GM10266 (cell line): ENCODE data around the gene PRPF38B.
A peak's percentile ranks its signal among the peaks of the same experiment; 100 is the strongest.

Source experiments
- DNase-seq: peaks from one replicate; pipeline ENCODE4 v3.0.0; 2012; ENCODE audit errors: extremely low spot score
- CTCF ChIP-seq: IDR thresholded peaks from 2 replicates; pipeline ENCODE4 v1.5.1; 2012; ENCODE audit warnings: mild to moderate bottlenecking, low read depth; ENCODE audit not compliant: control insufficient read depth, insufficient read depth; ENCODE audit errors: missing control alignments

The PRPF38B gene

DNA sequence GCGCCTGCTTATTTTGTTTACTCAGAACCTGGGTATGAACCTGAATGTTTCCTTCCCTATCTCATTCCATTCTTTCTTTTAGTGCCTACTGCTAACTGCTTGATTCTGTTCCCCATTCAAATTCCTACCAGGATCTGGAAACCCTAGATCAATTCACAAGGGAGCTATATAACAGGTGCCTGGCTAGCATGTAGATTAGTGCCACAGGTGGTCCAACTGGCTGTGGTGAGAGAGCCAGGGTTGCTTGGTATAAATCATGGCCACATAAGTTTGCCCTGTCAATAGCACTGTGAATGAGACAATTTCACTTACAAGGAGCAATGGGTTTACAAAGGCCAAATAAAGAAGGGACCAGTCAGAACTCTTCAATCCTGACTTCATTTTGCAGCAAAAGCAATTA, 6.6 kb upstream of the PRPF38B start:
- no peak for TF ChIP-seq CTCF

DNA sequence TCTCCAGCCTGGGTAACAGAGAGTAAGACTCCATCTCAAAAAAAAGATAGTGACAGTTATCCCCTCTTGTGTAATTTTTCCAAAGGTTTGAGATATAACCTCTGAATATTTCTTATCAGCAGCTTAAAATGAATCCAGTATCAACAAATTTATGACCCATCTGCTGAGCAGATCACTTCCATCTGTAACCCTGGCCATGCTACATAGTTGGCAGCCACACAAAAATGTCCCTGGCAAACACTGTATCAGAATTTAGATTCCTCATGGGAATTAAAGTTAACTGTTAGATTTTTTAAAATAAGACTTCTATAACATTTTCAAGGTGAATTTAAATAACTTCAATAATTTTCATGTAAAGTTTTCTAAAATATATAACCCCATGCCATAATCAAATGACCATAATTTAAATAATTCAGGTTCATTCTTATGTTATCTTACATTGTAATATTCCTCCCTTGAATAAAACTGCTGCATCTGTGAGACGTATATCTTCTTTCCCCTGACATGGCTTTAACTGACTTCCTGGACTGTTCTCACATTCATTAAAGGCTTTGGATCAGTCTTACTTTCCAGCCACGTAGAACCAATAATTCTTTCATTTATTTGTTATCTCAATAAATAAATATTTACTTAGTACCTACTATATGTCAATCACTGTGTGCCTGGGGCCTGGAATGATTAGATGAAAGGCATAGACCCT, 5.3 kb upstream of the PRPF38B start:
- no peak for TF ChIP-seq CTCF
- no peak for DNase-seq

More for the DNA sequence above, 6.6 kb upstream of the PRPF38B start:
- no peak for DNase-seq

- no peak for TF ChIP-seq CTCF
- no peak for DNase-seq
Measured at GRCh38 chr1:108691128-108691941, 775 bp upstream of the PRPF38B start.

DNA sequence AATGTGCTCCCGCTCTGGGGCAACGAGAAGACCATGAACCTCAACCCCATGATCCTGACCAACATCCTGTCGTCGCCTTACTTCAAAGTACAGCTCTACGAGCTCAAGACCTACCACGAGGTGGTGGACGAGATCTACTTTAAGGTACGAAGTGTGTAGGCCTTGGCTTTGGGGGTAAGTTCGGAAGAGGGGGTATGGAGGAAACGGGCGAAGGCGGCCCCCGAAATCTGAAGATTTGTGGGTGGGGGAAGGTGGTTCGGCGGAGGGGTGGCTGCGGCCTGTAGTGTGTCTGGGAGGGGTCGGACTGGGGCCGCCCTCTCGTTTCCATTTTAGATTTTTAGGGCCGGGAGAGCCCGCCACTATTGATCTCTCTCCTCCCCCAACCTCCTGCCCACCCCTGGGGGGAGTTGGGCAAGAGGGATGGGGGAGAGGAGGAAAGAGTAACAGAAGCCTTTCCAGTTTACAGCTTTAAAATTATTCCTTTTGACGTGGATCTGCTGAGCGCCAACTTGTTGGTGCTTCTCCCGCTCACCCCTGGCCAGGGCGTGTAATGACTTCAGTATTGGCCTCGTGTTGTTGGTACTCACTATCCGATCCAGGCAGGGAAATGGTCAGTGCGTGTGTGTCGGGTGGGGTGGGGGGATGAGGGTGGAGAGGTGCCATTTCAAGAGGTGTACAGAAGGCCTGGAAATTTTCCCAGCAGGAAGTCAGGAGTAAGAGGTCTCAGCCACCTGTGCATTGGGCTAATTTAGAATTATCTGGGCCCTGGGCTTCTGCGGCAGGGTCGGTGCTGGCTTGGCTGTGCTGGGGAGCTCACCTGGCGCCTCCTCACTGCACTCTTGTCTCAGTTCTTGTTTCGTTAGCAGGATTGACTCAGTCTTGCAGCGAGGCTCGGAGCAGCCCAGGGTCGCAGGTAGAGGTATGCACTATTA, 880 bp downstream of the PRPF38B start:
- peak; percentile 53 for DNase-seq
- peak; percentile 26 for TF ChIP-seq CTCF

- no peak for DNase-seq
- TF ChIP-seq CTCF: no peak
Measured at GRCh38 chr1:108695535-108695934, 3.4 kb downstream of the PRPF38B start.

GRCh38 chr1:108699375-108700332, 7.5 kb downstream of the PRPF38B start:
- no peak for DNase-seq
- no peak for TF ChIP-seq CTCF
